ENCODE measurements around the gene ZNF587B. TPM values are rescaled to one million over a fixed set of nuclear protein-coding genes. Genes with fewer than 3 reads are reported as not detected.

The ZNF587B gene
- total RNA-seq, 1 experiment from 2014 or later: 14.1 TPM

- Histone ChIP-seq H3K36me3 (ENCODE audit: control insufficient read depth in 1 of 2, insufficient read depth in 2 of 2, low read length in 2 of 2) (no peaks in the 10 kb centered on the region), H3K79me2 (ENCODE audit: insufficient read depth, low read length) (no peaks in the 10 kb centered on the region), H3K4me1 (ENCODE audit: control insufficient read depth in 1 of 2, insufficient read depth in 2 of 2, low read length in 2 of 2) (no peaks in the 10 kb centered on the region), H3K9me3 (ENCODE audit: control insufficient read depth in 1 of 2, insufficient read depth in 1 of 2, low read depth in 1 of 2, low read length in 2 of 2) (peaks cover 0 to 16% of the 10 kb centered on the region in 2 experiments; a peak in 1 of 4 replicates), H2AFZ (ENCODE audit: low read depth, low read length, poor library complexity, severe bottlenecking) (no peak overlapping the region), H4K20me1 (ENCODE audit: insufficient read depth) (no peaks in the 10 kb centered on the region), H3K9ac (ENCODE audit: low read length) (no peak overlapping the region), H3K27ac (ENCODE audit: low read depth, low read length) (no peak overlapping the region), H3K4me2 (ENCODE audit: low read length) (no peak overlapping the region), H3K4me3 (replicated peaks in 1 of 2; ENCODE audit: low read depth in 1 of 2, low read length in 2 of 2) (no peak overlapping the region), H3K9me2 (ENCODE audit: insufficient read depth) (no peaks in the 10 kb centered on the region), H3K27me3 (ENCODE audit: insufficient read depth, low read length) (no peaks in the 10 kb centered on the region)
- ChIA-PET RAD21 (ENCODE audit: low non-redundant PET in 1 of 2, low total read pairs in 2 of 2, uncharacterized antibody in 2 of 2, unreplicated experiment in 2 of 2) (no interaction called here), POLR2A (no interaction called here), CTCF (no interaction called here)
- DNase-seq (ENCODE audit: low read depth, low spot score) (no peak), ATAC-seq (no peak)
- intact Hi-C loops (cut with micrococcal nuclease): no loop called here
- no peak for TF ChIP-seq CEBPB (IDR thresholded peaks at IDR 0.05; ENCODE audit: low read depth)
- TF ChIP-seq POLR2AphosphoS5 (IDR thresholded peaks at IDR 0.05; ENCODE audit: low read depth, low read length): no peak
- no peak for TF ChIP-seq EGR1 (IDR thresholded peaks at IDR 0.05; ENCODE audit: low read depth)
- TF ChIP-seq, protein P1, sequence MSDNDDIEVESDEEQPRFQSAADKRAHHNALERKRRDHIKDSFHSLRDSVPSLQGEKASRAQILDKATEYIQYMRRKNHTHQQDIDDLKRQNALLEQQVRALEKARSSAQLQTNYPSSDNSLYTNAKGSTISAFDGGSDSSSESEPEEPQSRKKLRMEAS (IDR thresholded peaks at IDR 0.05): no peak
- no peak for TF ChIP-seq SP1 (IDR thresholded peaks at IDR 0.05; ENCODE audit: low read depth)
- no peak for TF ChIP-seq FOSL1 (IDR thresholded peaks at IDR 0.05; ENCODE audit: low read depth)
- TF ChIP-seq EZH2phosphoT487 (IDR thresholded peaks at IDR 0.05; ENCODE audit: borderline replicate concordance): no peak
- no peak for TF ChIP-seq ZNF274 (IDR thresholded peaks at IDR 0.05; ENCODE audit: low read depth, low read length)
- no peak for TF ChIP-seq YY1 (IDR thresholded peaks at IDR 0.05; ENCODE audit: extremely low read depth, insufficient replicate concordance, low read depth, low read length)
- no peak for TF ChIP-seq ATF3 (IDR thresholded peaks at IDR 0.05)
- no peak for TF ChIP-seq RAD21 (IDR thresholded peaks at IDR 0.05; ENCODE audit: low read depth)
- no peak for TF ChIP-seq SIN3A (IDR thresholded peaks at IDR 0.05; ENCODE audit: low read depth)
- no peak for TF ChIP-seq JUND (IDR thresholded peaks at IDR 0.05)
- no peak for TF ChIP-seq ZFX (IDR thresholded peaks at IDR 0.05)
- no peak for TF ChIP-seq ELF1 (IDR thresholded peaks at IDR 0.05; ENCODE audit: borderline replicate concordance, low read depth)
- TF ChIP-seq, protein P2, sequence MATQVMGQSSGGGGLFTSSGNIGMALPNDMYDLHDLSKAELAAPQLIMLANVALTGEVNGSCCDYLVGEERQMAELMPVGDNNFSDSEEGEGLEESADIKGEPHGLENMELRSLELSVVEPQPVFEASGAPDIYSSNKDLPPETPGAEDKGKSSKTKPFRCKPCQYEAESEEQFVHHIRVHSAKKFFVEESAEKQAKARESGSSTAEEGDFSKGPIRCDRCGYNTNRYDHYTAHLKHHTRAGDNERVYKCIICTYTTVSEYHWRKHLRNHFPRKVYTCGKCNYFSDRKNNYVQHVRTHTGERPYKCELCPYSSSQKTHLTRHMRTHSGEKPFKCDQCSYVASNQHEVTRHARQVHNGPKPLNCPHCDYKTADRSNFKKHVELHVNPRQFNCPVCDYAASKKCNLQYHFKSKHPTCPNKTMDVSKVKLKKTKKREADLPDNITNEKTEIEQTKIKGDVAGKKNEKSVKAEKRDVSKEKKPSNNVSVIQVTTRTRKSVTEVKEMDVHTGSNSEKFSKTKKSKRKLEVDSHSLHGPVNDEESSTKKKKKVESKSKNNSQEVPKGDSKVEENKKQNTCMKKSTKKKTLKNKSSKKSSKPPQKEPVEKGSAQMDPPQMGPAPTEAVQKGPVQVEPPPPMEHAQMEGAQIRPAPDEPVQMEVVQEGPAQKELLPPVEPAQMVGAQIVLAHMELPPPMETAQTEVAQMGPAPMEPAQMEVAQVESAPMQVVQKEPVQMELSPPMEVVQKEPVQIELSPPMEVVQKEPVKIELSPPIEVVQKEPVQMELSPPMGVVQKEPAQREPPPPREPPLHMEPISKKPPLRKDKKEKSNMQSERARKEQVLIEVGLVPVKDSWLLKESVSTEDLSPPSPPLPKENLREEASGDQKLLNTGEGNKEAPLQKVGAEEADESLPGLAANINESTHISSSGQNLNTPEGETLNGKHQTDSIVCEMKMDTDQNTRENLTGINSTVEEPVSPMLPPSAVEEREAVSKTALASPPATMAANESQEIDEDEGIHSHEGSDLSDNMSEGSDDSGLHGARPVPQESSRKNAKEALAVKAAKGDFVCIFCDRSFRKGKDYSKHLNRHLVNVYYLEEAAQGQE (IDR thresholded peaks at IDR 0.05; ENCODE audit: low read depth): no peak
- no TSS peak for BruUV-seq (replicated peaks)
Observed at GRCh38 chr19:57887195-57887941, 57.3 kb downstream of the ZNF587B start.
